ENCODE data around the gene ADAMTS15.

ADAMTS15 gene

DNA sequence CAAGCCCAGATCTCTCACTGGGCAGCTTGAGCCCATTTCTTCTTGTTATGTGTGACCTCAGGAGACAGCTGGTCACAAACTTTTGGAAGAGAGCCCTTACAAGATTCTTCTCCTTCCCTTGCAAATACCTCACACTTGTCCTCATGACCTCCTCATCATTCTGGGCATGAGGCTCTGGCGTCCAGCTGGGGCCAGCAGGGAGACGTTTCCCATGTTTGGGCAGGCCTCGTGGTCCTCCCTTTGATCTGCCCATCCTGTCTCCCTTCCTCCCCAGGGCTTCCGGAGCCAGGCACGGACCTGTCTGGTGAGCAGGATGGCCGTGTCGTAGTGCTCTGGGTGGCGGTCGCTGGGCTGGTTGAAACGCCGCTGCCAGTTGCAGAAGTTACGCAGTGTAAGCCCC, 29.7 kb upstream of the ADAMTS15 start:
- no peak for DNase-seq (ENCODE audit: low read depth)
- H3K4me3 ChIP-seq (ENCODE audit: low read depth, low read length), result no peak overlapping the region
- TF ChIP-seq POLR2A (IDR thresholded peaks at IDR 0.05; ENCODE audit: extremely low read depth, insufficient read length), result no peak
- TF ChIP-seq, protein P1, sequence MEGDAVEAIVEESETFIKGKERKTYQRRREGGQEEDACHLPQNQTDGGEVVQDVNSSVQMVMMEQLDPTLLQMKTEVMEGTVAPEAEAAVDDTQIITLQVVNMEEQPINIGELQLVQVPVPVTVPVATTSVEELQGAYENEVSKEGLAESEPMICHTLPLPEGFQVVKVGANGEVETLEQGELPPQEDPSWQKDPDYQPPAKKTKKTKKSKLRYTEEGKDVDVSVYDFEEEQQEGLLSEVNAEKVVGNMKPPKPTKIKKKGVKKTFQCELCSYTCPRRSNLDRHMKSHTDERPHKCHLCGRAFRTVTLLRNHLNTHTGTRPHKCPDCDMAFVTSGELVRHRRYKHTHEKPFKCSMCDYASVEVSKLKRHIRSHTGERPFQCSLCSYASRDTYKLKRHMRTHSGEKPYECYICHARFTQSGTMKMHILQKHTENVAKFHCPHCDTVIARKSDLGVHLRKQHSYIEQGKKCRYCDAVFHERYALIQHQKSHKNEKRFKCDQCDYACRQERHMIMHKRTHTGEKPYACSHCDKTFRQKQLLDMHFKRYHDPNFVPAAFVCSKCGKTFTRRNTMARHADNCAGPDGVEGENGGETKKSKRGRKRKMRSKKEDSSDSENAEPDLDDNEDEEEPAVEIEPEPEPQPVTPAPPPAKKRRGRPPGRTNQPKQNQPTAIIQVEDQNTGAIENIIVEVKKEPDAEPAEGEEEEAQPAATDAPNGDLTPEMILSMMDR (IDR thresholded peaks at IDR 0.05; ENCODE audit: low read depth, low read length), result no peak
- TF ChIP-seq, protein P2, sequence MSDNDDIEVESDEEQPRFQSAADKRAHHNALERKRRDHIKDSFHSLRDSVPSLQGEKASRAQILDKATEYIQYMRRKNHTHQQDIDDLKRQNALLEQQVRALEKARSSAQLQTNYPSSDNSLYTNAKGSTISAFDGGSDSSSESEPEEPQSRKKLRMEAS (IDR thresholded peaks at IDR 0.05; ENCODE audit: low read depth, low read length), result no peak
- TF ChIP-seq MYC (IDR thresholded peaks at IDR 0.05; ENCODE audit: low read depth, low read length), result no peak

GRCh38 chr11:130420478-130421198, 27.8 kb upstream of the ADAMTS15 start:
- no peak overlapping the region for H3K4me3 ChIP-seq (ENCODE audit: low read depth, low read length)
- DNase-seq (ENCODE audit: low read depth), result peak; percentile 52
- TF ChIP-seq, protein P2 (IDR thresholded peaks at IDR 0.05; ENCODE audit: low read depth, low read length), result no peak
- TF ChIP-seq, protein P1 (IDR thresholded peaks at IDR 0.05; ENCODE audit: low read depth, low read length), result no peak
- TF ChIP-seq POLR2A (IDR thresholded peaks at IDR 0.05; ENCODE audit: extremely low read depth, insufficient read length), result no peak

- no peak for DNase-seq (ENCODE audit: low read depth)
- no peak for TF ChIP-seq MYC (IDR thresholded peaks at IDR 0.05; ENCODE audit: low read depth, low read length)
- TF ChIP-seq, protein P2 (IDR thresholded peaks at IDR 0.05; ENCODE audit: low read depth, low read length), result no peak
- no peak for TF ChIP-seq POLR2A (IDR thresholded peaks at IDR 0.05; ENCODE audit: extremely low read depth, insufficient read length)
- TF ChIP-seq, protein P1 (IDR thresholded peaks at IDR 0.05; ENCODE audit: low read depth, low read length), result no peak
- H3K4me3 ChIP-seq (ENCODE audit: low read depth, low read length), result no peak overlapping the region
Measured at GRCh38 chr11:130421199-130421585, 27.3 kb upstream of the ADAMTS15 start.

- no peak for DNase-seq (ENCODE audit: low read depth)
- TF ChIP-seq, protein P2 (IDR thresholded peaks at IDR 0.05; ENCODE audit: low read depth, low read length), result no peak
- TF ChIP-seq MYC (IDR thresholded peaks at IDR 0.05; ENCODE audit: low read depth, low read length) (no peak), POLR2A (IDR thresholded peaks at IDR 0.05; ENCODE audit: extremely low read depth, insufficient read length) (no peak)
- TF ChIP-seq, protein P1 (IDR thresholded peaks at IDR 0.05; ENCODE audit: low read depth, low read length), result no peak
Measured at GRCh38 chr11:130421697-130422096, 26.7 kb upstream of the ADAMTS15 start.

GRCh38 chr11:130422251-130422995, 26.0 kb upstream of the ADAMTS15 start:
- H3K4me3 ChIP-seq (ENCODE audit: low read depth, low read length), result no peak overlapping the region
- no peak for DNase-seq (ENCODE audit: low read depth)
- TF ChIP-seq POLR2A (IDR thresholded peaks at IDR 0.05; ENCODE audit: extremely low read depth, insufficient read length) (no peak), MYC (IDR thresholded peaks at IDR 0.05; ENCODE audit: low read depth, low read length) (no peak)
- TF ChIP-seq, protein P2 (IDR thresholded peaks at IDR 0.05; ENCODE audit: low read depth, low read length), result no peak
- TF ChIP-seq, protein P1 (IDR thresholded peaks at IDR 0.05; ENCODE audit: low read depth, low read length), result no peak

More at GRCh38 chr11:130421697-130422096, 26.7 kb upstream of the ADAMTS15 start:
- H3K4me3 ChIP-seq (ENCODE audit: low read depth, low read length), result no peak overlapping the region

All from NB4 (cell line).